Mesodermal cell (in vitro differentiated cells): Measurements from ENCODE around the gene ZNF829.

Experiments
- H3K27ac ChIP-seq: 2 replicates; pipeline ENCODE4 v1.7.0; 2013; ENCODE audit warnings: mild to moderate bottlenecking, low read depth, low read length, moderate library complexity; ENCODE audit not compliant: severe bottlenecking
- H3K36me3 ChIP-seq: 2 replicates; pipeline ENCODE4 v1.7.1; 2013; ENCODE audit warnings: mild to moderate bottlenecking, low read length, moderate library complexity; ENCODE audit not compliant: control insufficient read depth, insufficient read depth
- H3K4me1 ChIP-seq: one replicate; pipeline ENCODE4 v1.7.1; 2013; ENCODE audit warnings: mild to moderate bottlenecking, low read length; ENCODE audit not compliant: insufficient read depth, control insufficient read depth, poor library complexity, severe bottlenecking
- H3K4me3 ChIP-seq: 2 replicates; pipeline ENCODE4 v1.7.0; 2013; ENCODE audit warnings: low read length, control low read depth, mild to moderate bottlenecking; ENCODE audit not compliant: insufficient read depth, poor library complexity, severe bottlenecking; ENCODE audit errors: extremely low read depth
- H3K9me3 ChIP-seq: 2 replicates; pipeline ENCODE4 v1.7.1; 2013; ENCODE audit warnings: mild to moderate bottlenecking, low read length, moderate library complexity; ENCODE audit not compliant: control insufficient read depth
- WGBS, 2 experiments: methylation state at CpG; one replicate each; pipeline ENCODE4 v1.1.5; 2013; ENCODE audit warnings: missing lambda C conversion rate in 2 of 2; ENCODE audit not compliant: insufficient coverage in 2 of 2; 5-methylcytosine and 5-hydroxymethylcytosine counted together

ZNF829 gene

GRCh38 chr19:36891768-36892357 is 24.2 kb downstream of the ZNF829 start:
- Histone ChIP-seq H3K36me3 (peaks cover 37% of the 10 kb centered on the region), H3K27ac (no peak overlapping the region), H3K9me3 (peaks cover 70% of the 10 kb centered on the region), H3K4me1 (no peaks in the 10 kb centered on the region), H3K4me3 (no peak overlapping the region)
- 92% methylated on average over 2 of the region's 3 CpGs; no CpG with 5 or more reads in 1 of the 2 experiments for WGBS, 2 experiments

- Histone ChIP-seq H3K36me3 (peaks cover 29% of the 10 kb centered on the region), H3K4me3 (no peak overlapping the region)
- 97% methylated on average over 6 to 10 of the region's 10 CpGs for WGBS, 2 experiments
Measured at GRCh38 chr19:36876993-36877938, 38.8 kb downstream of the ZNF829 start.

GRCh38 chr19:36851898-36852297 is 64.2 kb downstream of the ZNF829 start:
- Histone ChIP-seq H3K4me3 (peak overlapping the region; percentile 69), H3K4me1 (peaks cover 5% of the 10 kb centered on the region), H3K36me3 (peaks cover 45% of the 10 kb centered on the region), H3K27ac (no peak overlapping the region), H3K9me3 (peaks cover 28% of the 10 kb centered on the region)
- no CpG with 5 or more reads among the region's 3 CpGs for WGBS, 2 experiments

More at GRCh38 chr19:36876993-36877938, 38.8 kb downstream of the ZNF829 start:
- H3K27ac ChIP-seq = no peak overlapping the region
- no peaks in the 10 kb centered on the region for H3K4me1 ChIP-seq
- peaks cover 60% of the 10 kb centered on the region for H3K9me3 ChIP-seq

- Histone ChIP-seq H3K4me3 (peak within 1 kb of the TSS; percentile 69), H3K4me1 (peaks cover 5% of the 10 kb centered on the region), H3K9me3 (peaks cover 28% of the 10 kb centered on the region), H3K27ac (peak within 1 kb of the TSS; percentile 76), H3K36me3 (peaks cover 41% of the 10 kb centered on the region)
- WGBS, 2 experiments = 2 to 3% methylated on average over 35 to 40 of the region's 43 CpGs
Measured at GRCh38 chr19:36850559-36851442, 65.3 kb downstream of the ZNF829 start, which contains the start of gene ZNF345. TSS of gene ZNF345 (plus strand) at chr19:36850876. CDS start at chr19:36876831, 25,955 bp downstream.

GRCh38 chr19:36849701-36850558 is 66.2 kb downstream of the ZNF829 start:
- WGBS, 2 experiments = 3 to 4% methylated on average over 29 to 34 of the region's 36 CpGs
- peak overlapping the region; percentile 69 for H3K4me3 ChIP-seq
- peaks cover 5% of the 10 kb centered on the region for H3K4me1 ChIP-seq
- peaks cover 28% of the 10 kb centered on the region for H3K9me3 ChIP-seq
- peaks cover 38% of the 10 kb centered on the region for H3K36me3 ChIP-seq
- peak overlapping the region; percentile 73 for H3K27ac ChIP-seq

- H3K27ac ChIP-seq = no peak overlapping the region
- peaks cover 36% of the 10 kb centered on the region for H3K36me3 ChIP-seq
- no peak overlapping the region for H3K4me3 ChIP-seq
- peaks cover 5% of the 10 kb centered on the region for H3K4me1 ChIP-seq
- no CpG with 5 or more reads among the region's 1 CpG for WGBS, 2 experiments
- peaks cover 28% of the 10 kb centered on the region for H3K9me3 ChIP-seq
Measured at GRCh38 chr19:36847968-36848367, 68.1 kb downstream of the ZNF829 start.

- Histone ChIP-seq H3K4me1 (no peaks in the 10 kb centered on the region), H3K36me3 (peaks cover 45% of the 10 kb centered on the region), H3K9me3 (peaks cover 35% of the 10 kb centered on the region), H3K4me3 (peak overlapping the region; percentile 66), H3K27ac (peak overlapping the region; percentile 90)
- WGBS, 2 experiments = 77 to 81% methylated on average over 10 to 11 of the region's 12 CpGs
Measured at GRCh38 chr19:36838784-36839324, 77.2 kb downstream of the ZNF829 start.
